ENCODE measurements around the gene IL3. TPM values are rescaled to one million over a fixed set of nuclear protein-coding genes. Genes with fewer than 3 reads are reported as not detected.

Gene IL3
- total and polyA plus RNA-seq, 2 experiments from 2014 or later = not detected

DNA sequence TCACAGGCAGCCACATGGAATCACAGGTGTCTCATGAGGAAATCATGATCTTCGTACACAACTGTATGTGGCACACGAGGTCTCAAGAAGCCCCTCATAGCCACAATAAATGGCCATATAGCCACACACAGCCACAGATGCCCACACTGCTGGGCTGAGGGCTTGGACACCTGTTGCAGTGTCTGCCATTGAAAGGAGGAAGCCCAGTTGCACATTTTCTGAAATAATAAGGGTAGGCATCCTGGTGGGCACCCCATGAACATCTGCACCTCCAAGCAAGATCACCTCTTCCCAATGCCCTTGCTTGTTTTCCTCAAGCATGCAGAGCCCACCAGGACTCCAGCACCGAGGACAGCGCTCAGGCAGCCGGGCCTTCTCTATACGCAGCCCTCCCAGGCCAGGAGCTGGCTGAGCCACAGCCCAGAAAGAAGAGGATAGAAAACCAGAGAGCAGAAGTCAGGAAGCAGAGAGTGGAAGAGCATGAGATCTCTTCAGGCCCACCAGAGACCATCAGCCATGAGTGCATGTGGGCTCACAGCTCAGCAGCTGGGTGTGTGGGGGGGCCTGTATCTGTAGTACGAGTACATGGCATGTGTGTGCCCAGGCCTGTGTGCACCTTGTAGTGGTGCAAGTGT is 48.0 kb upstream of the IL3 start:
- peak; percentile 72 for DNase-seq
- in situ Hi-C loops (cut with MboI) = loop anchor here (25.0 kb wide), 1 partner anchor 575 kb away; no protein-coding TSS in a partner anchor

DNA sequence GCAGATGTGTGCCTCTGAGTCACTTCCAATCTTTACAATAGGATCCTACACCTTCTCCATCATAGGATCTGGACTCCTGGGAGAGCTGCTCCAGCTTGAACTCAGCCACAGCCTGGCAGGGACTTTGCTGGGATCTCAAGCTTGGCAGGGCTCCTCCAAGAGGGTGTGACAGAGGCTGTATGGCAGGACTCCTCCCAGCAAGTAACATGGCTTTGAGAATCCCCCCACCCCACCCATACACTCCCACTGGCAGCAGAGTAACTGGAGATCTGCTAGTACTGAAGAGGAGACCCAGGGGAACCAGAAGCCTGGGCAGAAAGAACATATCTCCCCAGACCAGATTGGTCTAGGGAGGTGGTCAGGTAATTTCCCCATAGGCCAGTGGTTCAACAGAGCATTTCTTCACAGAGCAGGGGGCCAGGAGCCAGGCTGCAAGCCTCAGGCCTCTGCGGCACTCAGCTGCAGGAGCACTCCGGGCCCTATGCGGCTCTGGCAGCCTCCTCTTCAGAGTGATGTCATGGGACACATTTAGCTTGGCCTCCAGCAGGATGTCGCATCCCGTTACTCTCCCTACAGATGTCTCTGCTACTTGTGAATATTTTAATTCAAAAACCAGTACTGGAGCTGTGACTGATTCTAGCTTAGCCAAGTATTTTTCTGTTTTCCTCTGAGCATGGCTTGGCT is 47.3 kb upstream of the IL3 start:
- TF ChIP-seq EZH2phosphoT487 (IDR thresholded peaks at IDR 0.05; ENCODE audit: insufficient read depth, low read depth) (no peak), EZH2 (IDR thresholded peaks at IDR 0.05; ENCODE audit: insufficient read depth, poor library complexity, severe bottlenecking) (no peak)
- in situ Hi-C loops (cut with MboI) = loop anchor here (25.0 kb wide), 1 partner anchor 576 kb away; no protein-coding TSS in a partner anchor
- no peaks in the 10 kb centered on the region for H3K4me1 ChIP-seq (ENCODE audit: insufficient read depth)
- H3K9me3 ChIP-seq (ENCODE audit: low read depth) = no peaks in the 10 kb centered on the region
- H3K27me3 ChIP-seq (replicated peaks; ENCODE audit: insufficient read depth) = peaks cover 42% of the 10 kb centered on the region
- H4K20me1 ChIP-seq (ENCODE audit: insufficient read depth) = no peaks in the 10 kb centered on the region
- no peak overlapping the region for H3K4me3 ChIP-seq
- 45 to 70% methylated on average over 5 of the region's 5 CpGs for WGBS, 2 experiments (ENCODE audit: low coverage in 1 of 2, low lambda C conversion rate in 2 of 2, missing lambda C conversion rate in 2 of 2)
- no peaks in the 10 kb centered on the region for H3K79me2 ChIP-seq (ENCODE audit: insufficient read depth)
- no peak for DNase-seq
- H3K36me3 ChIP-seq (ENCODE audit: low read depth) = no peaks in the 10 kb centered on the region
- no peak overlapping the region for H3K27ac ChIP-seq
- no peaks in the 10 kb centered on the region for H3F3A ChIP-seq (ENCODE audit: insufficient read depth)
- no peak overlapping the region for H3K4me2 ChIP-seq (ENCODE audit: unreplicated experiment)
- H2AFZ ChIP-seq = no peak overlapping the region
- H3K9ac ChIP-seq = no peak overlapping the region
- H3K9me2 ChIP-seq (ENCODE audit: insufficient read depth) = no peaks in the 10 kb centered on the region

More for the DNA sequence above, 48.0 kb upstream of the IL3 start:
- H3K36me3 ChIP-seq (ENCODE audit: low read depth) = no peaks in the 10 kb centered on the region
- no peak overlapping the region for H3K9ac ChIP-seq
- no peaks in the 10 kb centered on the region for H3K9me2 ChIP-seq (ENCODE audit: insufficient read depth)
- H3K4me1 ChIP-seq (ENCODE audit: insufficient read depth) = no peaks in the 10 kb centered on the region
- no peaks in the 10 kb centered on the region for H3K9me3 ChIP-seq (ENCODE audit: low read depth)
- H3K4me3 ChIP-seq = no peak overlapping the region
- H4K20me1 ChIP-seq (ENCODE audit: insufficient read depth) = no peaks in the 10 kb centered on the region
- 24 to 33% methylated on average over 7 of the region's 7 CpGs for WGBS, 2 experiments (ENCODE audit: low coverage in 1 of 2, low lambda C conversion rate in 2 of 2, missing lambda C conversion rate in 2 of 2)
- no peaks in the 10 kb centered on the region for H3F3A ChIP-seq (ENCODE audit: insufficient read depth)
- peaks cover 38% of the 10 kb centered on the region for H3K27me3 ChIP-seq (replicated peaks; ENCODE audit: insufficient read depth)
- H3K4me2 ChIP-seq (ENCODE audit: unreplicated experiment) = no peak overlapping the region
- no peak overlapping the region for H3K27ac ChIP-seq
- no peak overlapping the region for H2AFZ ChIP-seq
- TF ChIP-seq EZH2phosphoT487 (IDR thresholded peaks at IDR 0.05; ENCODE audit: insufficient read depth, low read depth) (no peak), EZH2 (IDR thresholded peaks at IDR 0.05; ENCODE audit: insufficient read depth, poor library complexity, severe bottlenecking) (no peak)
- no peaks in the 10 kb centered on the region for H3K79me2 ChIP-seq (ENCODE audit: insufficient read depth)

DNA sequence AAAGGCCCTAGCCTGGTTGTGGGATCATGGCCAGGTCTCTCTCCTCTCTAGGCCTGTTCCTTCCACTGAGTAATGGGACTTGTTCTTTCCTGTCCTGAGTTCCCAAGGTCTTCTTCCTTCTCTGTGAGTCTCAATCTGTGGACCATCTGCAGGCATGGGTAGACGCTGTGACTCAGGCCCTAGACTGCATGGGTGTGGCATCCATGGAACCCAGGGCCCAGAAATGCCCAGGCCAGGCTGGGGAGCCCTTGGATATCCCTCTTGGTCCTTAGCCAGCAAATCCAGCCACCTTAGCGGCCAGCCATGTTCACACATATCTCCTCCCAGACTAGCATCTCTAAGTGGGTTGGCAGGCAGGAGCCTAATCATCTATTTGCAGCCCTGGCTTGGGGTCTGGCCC is 46.7 kb upstream of the IL3 start:
- Histone ChIP-seq H3K27ac (no peak overlapping the region), H2AFZ (no peak overlapping the region), H3K79me2 (ENCODE audit: insufficient read depth) (no peaks in the 10 kb centered on the region), H3K4me1 (ENCODE audit: insufficient read depth) (no peaks in the 10 kb centered on the region), H3K9ac (no peak overlapping the region), H3K27me3 (replicated peaks; ENCODE audit: insufficient read depth) (peaks cover 42% of the 10 kb centered on the region), H3K9me3 (ENCODE audit: low read depth) (no peaks in the 10 kb centered on the region), H3F3A (ENCODE audit: insufficient read depth) (no peaks in the 10 kb centered on the region), H4K20me1 (ENCODE audit: insufficient read depth) (no peaks in the 10 kb centered on the region), H3K36me3 (ENCODE audit: low read depth) (no peaks in the 10 kb centered on the region), H3K4me2 (ENCODE audit: unreplicated experiment) (no peak overlapping the region), H3K9me2 (ENCODE audit: insufficient read depth) (no peaks in the 10 kb centered on the region), H3K4me3 (no peak overlapping the region)
- in situ Hi-C loops (cut with MboI) = loop anchor here (25.0 kb wide), 1 partner anchor 576 kb away; no protein-coding TSS in a partner anchor
- WGBS, 2 experiments (ENCODE audit: low coverage in 1 of 2, low lambda C conversion rate in 2 of 2, missing lambda C conversion rate in 2 of 2) = 63 to 86% methylated on average over 2 of the region's 2 CpGs
- no peak for TF ChIP-seq EZH2phosphoT487 (IDR thresholded peaks at IDR 0.05; ENCODE audit: insufficient read depth, low read depth)
- TF ChIP-seq EZH2 (IDR thresholded peaks at IDR 0.05; ENCODE audit: insufficient read depth, poor library complexity, severe bottlenecking) = no peak
- no peak for DNase-seq

DNA sequence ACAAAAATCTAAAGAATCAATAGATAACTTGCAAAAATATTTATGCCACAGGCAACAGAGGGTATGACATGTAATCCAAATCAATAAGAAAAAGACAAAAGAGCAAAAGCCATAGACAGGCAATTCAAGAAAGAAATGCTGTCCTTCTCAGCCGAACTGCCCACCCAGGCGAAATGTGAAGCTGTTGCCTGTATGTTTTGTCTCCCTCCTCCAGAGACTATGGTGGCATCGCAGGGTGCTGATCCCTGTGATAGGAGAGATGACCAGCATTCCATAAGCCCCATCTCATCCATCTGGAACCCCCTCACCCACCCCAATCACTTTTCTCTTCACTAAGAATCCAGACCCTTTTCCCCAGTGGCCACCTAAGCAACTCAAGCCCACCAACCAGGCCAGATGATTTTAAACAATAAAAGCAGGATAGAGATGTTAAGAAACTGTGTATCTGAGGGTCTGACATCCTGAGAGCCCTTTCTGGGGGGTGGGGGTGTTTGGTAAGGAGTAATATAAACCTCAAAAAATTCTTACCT is 43.7 kb upstream of the IL3 start:
- H3K9ac ChIP-seq = no peak overlapping the region
- H3K4me2 ChIP-seq (ENCODE audit: unreplicated experiment) = no peak overlapping the region
- H3K4me1 ChIP-seq (ENCODE audit: insufficient read depth) = no peaks in the 10 kb centered on the region
- H3K27ac ChIP-seq = no peak overlapping the region
- H2AFZ ChIP-seq = no peak overlapping the region
- TF ChIP-seq EZH2 (IDR thresholded peaks at IDR 0.05; ENCODE audit: insufficient read depth, poor library complexity, severe bottlenecking) (no peak), EZH2phosphoT487 (IDR thresholded peaks at IDR 0.05; ENCODE audit: insufficient read depth, low read depth) (no peak)
- H3K27me3 ChIP-seq (replicated peaks; ENCODE audit: insufficient read depth) = peaks cover 26% of the 10 kb centered on the region
- no peaks in the 10 kb centered on the region for H3K36me3 ChIP-seq (ENCODE audit: low read depth)
- H3K9me3 ChIP-seq (ENCODE audit: low read depth) = no peaks in the 10 kb centered on the region
- H3K79me2 ChIP-seq (ENCODE audit: insufficient read depth) = no peaks in the 10 kb centered on the region
- no peak overlapping the region for H3K4me3 ChIP-seq
- 37 to 55% methylated on average over 3 of the region's 3 CpGs for WGBS, 2 experiments (ENCODE audit: low coverage in 1 of 2, low lambda C conversion rate in 2 of 2, missing lambda C conversion rate in 2 of 2)
- in situ Hi-C loops (cut with MboI) = loop anchor here (25.0 kb wide), 1 partner anchor 579 kb away; no protein-coding TSS in a partner anchor
- no peaks in the 10 kb centered on the region for H3K9me2 ChIP-seq (ENCODE audit: insufficient read depth)
- no peaks in the 10 kb centered on the region for H3F3A ChIP-seq (ENCODE audit: insufficient read depth)
- no peak for DNase-seq
- H4K20me1 ChIP-seq (ENCODE audit: insufficient read depth) = no peaks in the 10 kb centered on the region
